HepG2 (cell line): ENCODE data around the gene CCT7. TPM values are rescaled to one million over a fixed set of nuclear protein-coding genes. Genes with fewer than 3 reads are reported as not detected.

Experiments
- DPF2 ChIP-seq: sonication (generic); formaldehyde crosslinking; IDR thresholded peaks from 2 replicates; pipeline ENCODE4 v1.4.0; 2020; ENCODE audit warnings: mild to moderate bottlenecking, low read depth, missing genetic modification reagents, borderline replicate concordance
- E2F1 ChIP-seq: sonication (generic); formaldehyde crosslinking; IDR thresholded peaks from 2 replicates; pipeline ENCODE4 v1.5.0; 2020; ENCODE audit warnings: missing genetic modification reagents
- NFATC3 ChIP-seq: sonication (generic); formaldehyde crosslinking; IDR thresholded peaks from 2 replicates; pipeline ENCODE4 v1.5.1; 2020; ENCODE audit warnings: mild to moderate bottlenecking, missing genetic modification reagents
- POGZ ChIP-seq: sonication (generic); formaldehyde crosslinking; IDR thresholded peaks from 2 replicates; pipeline ENCODE4 v1.4.0; 2020; ENCODE audit warnings: mild to moderate bottlenecking, missing genetic modification reagents
- POLR2A ChIP-seq, 2 experiments: IDR thresholded peaks; 2 replicates each; pipeline ENCODE4 v1.6.1; 2011; ENCODE audit warnings: low read depth in 2 of 2, low read length in 2 of 2, mild to moderate bottlenecking in 1 of 2, moderate library complexity in 1 of 2; ENCODE audit not compliant: insufficient read depth in 1 of 2
- SIX1 ChIP-seq: sonication (generic); formaldehyde crosslinking; IDR thresholded peaks from 2 replicates; pipeline ENCODE4 v1.4.0; 2020; ENCODE audit warnings: missing genetic modification reagents, borderline replicate concordance
- SMAD9 ChIP-seq: sonication (generic); formaldehyde crosslinking; IDR thresholded peaks from 2 replicates; pipeline ENCODE4 v1.5.1; 2020; ENCODE audit warnings: mild to moderate bottlenecking, missing genetic modification reagents
- ZHX2 ChIP-seq, 2 experiments: sonication (generic) in 1 of 2; formaldehyde crosslinking in 1 of 2; IDR thresholded peaks; 2 replicates each; pipeline versions ENCODE4 v1.6.1 to v1.9.0; 2014 to 2022; ENCODE audit warnings: antibody characterized with exemption in 1 of 2, borderline replicate concordance in 1 of 2, inconsistent platforms in 1 of 2, low read depth in 1 of 2, missing genetic modification reagents in 1 of 2
- ZNF232 ChIP-seq: sonication (generic); formaldehyde crosslinking; IDR thresholded peaks from 2 replicates; pipeline ENCODE4 v1.4.0; 2020; ENCODE audit warnings: missing genetic modification reagents, borderline replicate concordance
- ZNF282 ChIP-seq: fragments of 450-650 bp; IDR thresholded peaks from 2 replicates; pipeline ENCODE4 v1.6.1; 2018; ENCODE audit not compliant: partially characterized antibody
- ZNF501 ChIP-seq: sonication (generic); formaldehyde crosslinking; IDR thresholded peaks from 2 replicates; pipeline ENCODE4 v1.5.1; 2020; ENCODE audit warnings: mild to moderate bottlenecking, moderate library complexity, missing genetic modification reagents
- ZNF567 ChIP-seq: sonication (generic); formaldehyde crosslinking; IDR thresholded peaks from 2 replicates; pipeline ENCODE4 v1.8.1; 2023; ENCODE audit warnings: mild to moderate bottlenecking, missing genetic modification reagents, borderline replicate concordance
- ZNF574 ChIP-seq: sonication (generic); formaldehyde crosslinking; IDR thresholded peaks from 2 replicates; pipeline ENCODE4 v1.4.0; 2020; ENCODE audit warnings: missing genetic modification reagents
- ZNF629 ChIP-seq: sonication (generic); formaldehyde crosslinking; conservative IDR thresholded peaks from 2 replicates; pipeline ENCODE4 v1.5.0; 2020; ENCODE audit warnings: missing genetic modification reagents
- ZNF775 ChIP-seq: sonication (generic); formaldehyde crosslinking; IDR thresholded peaks from 2 replicates; pipeline ENCODE4 v1.4.0; 2020; ENCODE audit warnings: missing genetic modification reagents, mild to moderate bottlenecking, moderate library complexity, borderline replicate concordance
- polyA plus RNA-seq, 8 experiments: library from polyadenylated mRNA; depleted of rRNA in 3 of 8; stranded (reverse) in 7 of 8; unstranded in 1 of 8; fragments of >200 nt; fragmentation: Illumina TruSeq in 4 of 8; extraction: Trizol in 4 of 8; gene quantifications; 2 replicates each; pipeline versions ENCODE4 v1.2.1 to v1.2.3, GENCODE V29; 2011 to 2016; ENCODE audit warnings: low read depth in 4 of 8, missing spikeins in 1 of 8, mixed read lengths in 1 of 8; ENCODE audit not compliant: insufficient read depth in 1 of 8
- total RNA-seq, 5 experiments: library from RNA; depleted of rRNA; stranded (reverse); fragments of >200 nt; fragmentation: Illumina TruSeq; extraction: Trizol; gene quantifications; 2 replicates each; pipeline ENCODE4 v1.2.3, GENCODE V29; 2016; ENCODE audit warnings: low read depth in 1 of 5

Gene CCT7
- total and polyA plus RNA-seq, 2 of the 13 experiments (the other 11 are each of a cell fraction or from before 2014, with no cell fraction given), result 347 to 517 TPM

GRCh38 chr2:73291093-73291460 is 57.0 kb downstream of the CCT7 start (continued):
- TF ChIP-seq ZNF574 (CRISPR knock-in tag) (peak; percentile 84), ZNF282 (no peak), POGZ (CRISPR knock-in tag) (peak; percentile 47; the same call in 1 of the 2 replicates), E2F1 (peak; percentile 50; the same call in 1 of the 2 replicates), ZNF775 (CRISPR knock-in tag) (no peak), DPF2 (CRISPR knock-in tag) (no peak), ZNF501 (CRISPR knock-in tag) (0 out of 2 replicates have a peak, but pooled peaks have one; percentile 52), ZNF567 (no peak), NFATC3 (no peak), POLR2A (IDR thresholded peaks at IDR 0.05; ENCODE audit: insufficient read depth in 1 of 2, low read depth in 2 of 2, low read length in 2 of 2) (no peak), SIX1 (CRISPR knock-in tag) (no peak), ZNF232 (CRISPR knock-in tag) (peak; percentile 97), ZNF629 (CRISPR knock-in tag) (peak; percentile 29; the same call in 1 of the 2 replicates), ZHX2 (IDR thresholded peaks at IDR 0.05; ENCODE audit: low read depth) (no peak), ZHX2 (CRISPR knock-in tag; IDR thresholded peaks at IDR 0.05; ENCODE audit: borderline replicate concordance) (0 out of 2 replicates have a peak, but pooled peaks have one; percentile 59), SMAD9 (CRISPR knock-in tag) (no peak)
